EH (cell line): ENCODE measurements around the gene CISTR.

Source experiments
- DNase-seq: peaks from one replicate; pipeline ENCODE4 v3.0.0-alpha.2; 2015; ENCODE audit warnings: low read depth

The CISTR gene

GRCh38 chr12:53743266-53744129, 8.3 kb downstream of the CISTR start:
- peak; percentile 69 for DNase-seq

GRCh38 chr12:53740130-53740491, 11.7 kb downstream of the CISTR start:
- DNase-seq = no peak

GRCh38 chr12:53739214-53740129, 12.3 kb downstream of the CISTR start:
- peak; percentile 30 for DNase-seq

GRCh38 chr12:53738406-53739213, 13.2 kb downstream of the CISTR start:
- DNase-seq = no peak

- no peak for DNase-seq
These were observed 13.8 kb downstream of the CISTR start for GRCh38 chr12:53737951-53738405.

- no peak for DNase-seq
These were observed 14.5 kb downstream of the CISTR start for GRCh38 chr12:53737093-53737808.

- DNase-seq = no peak
These were observed 15.2 kb downstream of the CISTR start for GRCh38 chr12:53736592-53736991.

- DNase-seq = no peak
These were observed 16.2 kb downstream of the CISTR start for GRCh38 chr12:53735556-53735955.

GRCh38 chr12:53734425-53734824, 17.4 kb downstream of the CISTR start:
- DNase-seq = no peak

GRCh38 chr12:53733807-53734200, 18.0 kb downstream of the CISTR start:
- no peak for DNase-seq

- peak; percentile 92 for DNase-seq
These were observed 18.6 kb downstream of the CISTR start for GRCh38 chr12:53733051-53733806.

GRCh38 chr12:53729644-53730043, 22.1 kb downstream of the CISTR start:
- peak; percentile 16 for DNase-seq

- no peak for DNase-seq
These were observed 23.6 kb downstream of the CISTR start for GRCh38 chr12:53728206-53728605.

- peak; percentile 98 for DNase-seq
These were observed 24.3 kb downstream of the CISTR start, which contains the start of gene CALCOCO1 for GRCh38 chr12:53727310-53728041. CALCOCO1 (minus strand) TSS chr12:53727452; CDS start chr12:53725242, 2,210 bp downstream.

GRCh38 chr12:53726946-53727309, 24.9 kb downstream of the CISTR start:
- peak; percentile 34 for DNase-seq

GRCh38 chr12:53726341-53726740, 25.4 kb downstream of the CISTR start:
- DNase-seq = peak; percentile 49

GRCh38 chr12:53725824-53726223, 26.0 kb downstream of the CISTR start:
- DNase-seq = peak; percentile 45

- no peak for DNase-seq
These were observed 29.2 kb downstream of the CISTR start for GRCh38 chr12:53722450-53723041.

GRCh38 chr12:53720946-53721345, 30.8 kb downstream of the CISTR start:
- no peak for DNase-seq
